Neural cell (in vitro differentiated cells): ENCODE results near the gene LCORL. TPM values are rescaled to one million over a fixed set of nuclear protein-coding genes. Genes with fewer than 3 reads are reported as not detected.

Source experiments
- H2AFZ ChIP-seq: fragments of 200-600, 300-800 bp; sonication (generic), shearing (Covaris generic); 2 replicates; pipeline ENCODE4 v1.6.0; 2014; ENCODE audit warnings: low read depth, mild to moderate bottlenecking, antibody characterized with exemption, low read length, moderate library complexity
- H3F3A ChIP-seq: fragments of 200-600 bp; shearing (Covaris generic); 2 replicates; pipeline ENCODE4 v1.6.1; 2016; ENCODE audit warnings: mild to moderate bottlenecking, moderate library complexity, mixed read lengths, antibody characterized with exemption, low read length; ENCODE audit not compliant: insufficient read depth, poor library complexity, severe bottlenecking
- H3K27ac ChIP-seq: fragments of 200-600, 300-800 bp; sonication (generic), shearing (Covaris generic); 2 replicates; pipeline ENCODE4 v1.5.1; 2014; ENCODE audit warnings: mild to moderate bottlenecking, low read length, moderate library complexity
- H3K27me3 ChIP-seq: fragments of 300-800, 200-600 bp; sonication (generic), shearing (Covaris generic); 2 replicates; pipeline ENCODE4 v1.6.0; 2014; ENCODE audit warnings: mild to moderate bottlenecking, low read depth, low read length, moderate library complexity; ENCODE audit not compliant: insufficient read depth
- H3K36me3 ChIP-seq: fragments of 300-800, 200-600 bp; sonication (generic), shearing (Covaris generic); 2 replicates; pipeline ENCODE4 v1.5.1; 2014; ENCODE audit warnings: mild to moderate bottlenecking, antibody characterized with exemption, low read length, moderate library complexity; ENCODE audit not compliant: insufficient read depth
- H3K4me2 ChIP-seq: fragments of 300-800, 200-600 bp; sonication (generic), shearing (Covaris generic); 2 replicates; pipeline ENCODE4 v1.6.0; 2014; ENCODE audit warnings: mild to moderate bottlenecking, low read length
- H3K4me3 ChIP-seq: fragments of 300-800, 200-600 bp; sonication (generic), shearing (Covaris generic); 2 replicates; pipeline ENCODE4 v1.5.1; 2014; ENCODE audit warnings: mild to moderate bottlenecking, low read length, moderate library complexity
- H3K79me2 ChIP-seq: fragments of 200-600 bp; shearing (Covaris generic); replicated peaks from 2 replicates; pipeline ENCODE4 v1.6.0; 2014; ENCODE audit warnings: mild to moderate bottlenecking, low read length, moderate library complexity; ENCODE audit not compliant: insufficient read depth
- H3K9ac ChIP-seq: fragments of 300-800, 200-600 bp; sonication (generic), shearing (Covaris generic); 2 replicates; pipeline ENCODE4 v1.6.1; 2016; ENCODE audit warnings: mild to moderate bottlenecking, low read length, mixed read lengths
- H3K9me2 ChIP-seq: fragments of 200-600 bp; shearing (Covaris generic); 2 replicates; pipeline ENCODE4 v1.6.1; 2016; ENCODE audit warnings: mild to moderate bottlenecking, low read length, mixed read lengths; ENCODE audit not compliant: insufficient read depth
- H3K9me3 ChIP-seq: fragments of 200-600, 300-800 bp; sonication (generic), shearing (Covaris generic); 2 replicates; pipeline ENCODE4 v1.6.1; 2016; ENCODE audit warnings: mild to moderate bottlenecking, mixed run types, low read length, moderate library complexity, mixed read lengths
- H4K20me1 ChIP-seq: fragments of 200-600 bp; shearing (Covaris generic); 2 replicates; pipeline ENCODE4 v1.6.1; 2016; ENCODE audit warnings: mild to moderate bottlenecking, mixed run types; ENCODE audit not compliant: insufficient read depth
- EP300 ChIP-seq: fragments of 450-650 bp; conservative IDR thresholded peaks from 2 replicates; pipeline ENCODE4 v1.6.1; 2014; ENCODE audit warnings: antibody characterized with exemption, mild to moderate bottlenecking, moderate library complexity; ENCODE audit not compliant: poor library complexity, severe bottlenecking
- EZH2 ChIP-seq: fragments of 200-600, 300-800 bp; shearing (Covaris generic), sonication (generic); IDR thresholded peaks from 2 replicates; pipeline ENCODE4 v1.6.1; 2014; ENCODE audit warnings: antibody characterized with exemption, low read length, borderline replicate concordance, mild to moderate bottlenecking; ENCODE audit not compliant: insufficient read depth, poor library complexity, severe bottlenecking
- MXI1 ChIP-seq: fragments of 450-650 bp; conservative IDR thresholded peaks from 2 replicates; pipeline ENCODE4 v1.6.1; 2014; ENCODE audit warnings: antibody characterized with exemption, mild to moderate bottlenecking; ENCODE audit not compliant: poor library complexity, severe bottlenecking
- POLR2AphosphoS5 ChIP-seq: IDR thresholded peaks from 2 replicates; pipeline ENCODE4 v1.6.1; 2012
- RAD21 ChIP-seq: fragments of 450-650 bp; conservative IDR thresholded peaks from 2 replicates; pipeline ENCODE4 v1.6.1; 2014; ENCODE audit warnings: antibody characterized with exemption, mild to moderate bottlenecking, moderate library complexity
- SMC3 ChIP-seq: fragments of 450-650 bp; conservative IDR thresholded peaks from 2 replicates; pipeline ENCODE4 v1.6.1; 2014; ENCODE audit warnings: antibody characterized with exemption, mild to moderate bottlenecking, moderate library complexity; ENCODE audit not compliant: poor library complexity
- TAF1 ChIP-seq: IDR thresholded peaks from 2 replicates; pipeline ENCODE4 v1.6.1; 2012; ENCODE audit warnings: low read depth
- polyA plus RNA-seq: library from polyadenylated mRNA; depleted of rRNA; stranded (reverse); fragments of >200 nt; gene quantifications from 2 replicates; pipeline ENCODE4 v1.2.3, GENCODE V29; 2014
- TF ChIP-seq, protein P1 (sequence below): fragments of 450-650 bp; IDR thresholded peaks from 2 replicates; pipeline ENCODE4 v1.5.1; 2014; ENCODE audit warnings: antibody characterized with exemption, mild to moderate bottlenecking, moderate library complexity; ENCODE audit not compliant: poor library complexity, severe bottlenecking
- TF ChIP-seq, protein P2 (sequence below): IDR thresholded peaks from 2 replicates; pipeline ENCODE4 v1.6.1; 2012; ENCODE audit warnings: borderline replicate concordance

Gene LCORL
- polyA plus RNA-seq, 1 donor from 2014 or later: 49.0 TPM

DNA sequence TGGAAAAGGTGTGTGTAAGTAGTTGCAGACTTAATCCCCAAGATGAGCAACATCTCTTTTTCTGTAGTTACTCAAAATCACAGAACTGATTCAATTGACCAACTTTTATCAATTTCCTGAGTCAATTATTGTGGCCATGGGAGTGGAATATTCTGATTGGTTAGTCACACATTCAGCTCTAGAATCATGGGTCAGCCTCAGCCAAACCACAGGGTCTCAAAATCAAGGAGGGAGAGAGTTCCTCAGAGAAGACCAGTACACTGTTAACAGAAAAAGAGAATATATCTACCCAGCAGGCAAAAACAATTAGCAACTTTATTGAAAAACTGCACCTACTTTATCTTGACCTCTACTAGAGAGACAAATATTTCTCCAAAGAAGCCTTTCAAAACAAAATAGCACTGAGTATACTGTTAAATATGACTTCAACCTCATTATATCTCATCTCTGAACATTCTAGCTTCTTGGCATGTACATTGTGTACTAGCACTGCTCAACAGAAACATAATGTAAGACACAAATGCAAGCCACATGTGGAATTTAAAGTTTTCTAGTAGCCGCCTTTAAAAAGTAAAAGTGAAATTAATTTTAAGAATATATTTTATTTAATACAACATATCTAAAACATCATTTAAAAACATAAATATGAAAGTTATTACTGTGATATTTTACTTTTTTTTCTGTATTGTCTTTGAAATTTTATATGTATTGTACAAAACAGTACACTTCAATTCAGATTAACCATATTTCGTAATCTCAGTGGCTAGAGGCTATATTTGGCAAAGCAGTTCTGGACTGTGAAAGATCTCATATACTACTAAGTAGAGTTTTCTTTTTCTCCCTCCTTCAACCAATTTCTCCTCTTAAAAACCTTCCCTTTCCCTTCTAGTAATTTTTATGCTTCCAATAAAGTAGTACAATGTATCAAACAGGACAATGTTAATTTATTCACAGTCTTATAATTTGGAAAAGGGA, 11.8 kb upstream of the LCORL start:
- Histone ChIP-seq H3K4me2 (no peak overlapping the region), H3K9ac (no peak overlapping the region)
- no peak for TF ChIP-seq EZH2
- TF ChIP-seq MXI1: no peak
- TF ChIP-seq, protein P1, sequence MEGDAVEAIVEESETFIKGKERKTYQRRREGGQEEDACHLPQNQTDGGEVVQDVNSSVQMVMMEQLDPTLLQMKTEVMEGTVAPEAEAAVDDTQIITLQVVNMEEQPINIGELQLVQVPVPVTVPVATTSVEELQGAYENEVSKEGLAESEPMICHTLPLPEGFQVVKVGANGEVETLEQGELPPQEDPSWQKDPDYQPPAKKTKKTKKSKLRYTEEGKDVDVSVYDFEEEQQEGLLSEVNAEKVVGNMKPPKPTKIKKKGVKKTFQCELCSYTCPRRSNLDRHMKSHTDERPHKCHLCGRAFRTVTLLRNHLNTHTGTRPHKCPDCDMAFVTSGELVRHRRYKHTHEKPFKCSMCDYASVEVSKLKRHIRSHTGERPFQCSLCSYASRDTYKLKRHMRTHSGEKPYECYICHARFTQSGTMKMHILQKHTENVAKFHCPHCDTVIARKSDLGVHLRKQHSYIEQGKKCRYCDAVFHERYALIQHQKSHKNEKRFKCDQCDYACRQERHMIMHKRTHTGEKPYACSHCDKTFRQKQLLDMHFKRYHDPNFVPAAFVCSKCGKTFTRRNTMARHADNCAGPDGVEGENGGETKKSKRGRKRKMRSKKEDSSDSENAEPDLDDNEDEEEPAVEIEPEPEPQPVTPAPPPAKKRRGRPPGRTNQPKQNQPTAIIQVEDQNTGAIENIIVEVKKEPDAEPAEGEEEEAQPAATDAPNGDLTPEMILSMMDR: no peak
- no peak for TF ChIP-seq EP300
- TF ChIP-seq POLR2AphosphoS5: no peak

DNA sequence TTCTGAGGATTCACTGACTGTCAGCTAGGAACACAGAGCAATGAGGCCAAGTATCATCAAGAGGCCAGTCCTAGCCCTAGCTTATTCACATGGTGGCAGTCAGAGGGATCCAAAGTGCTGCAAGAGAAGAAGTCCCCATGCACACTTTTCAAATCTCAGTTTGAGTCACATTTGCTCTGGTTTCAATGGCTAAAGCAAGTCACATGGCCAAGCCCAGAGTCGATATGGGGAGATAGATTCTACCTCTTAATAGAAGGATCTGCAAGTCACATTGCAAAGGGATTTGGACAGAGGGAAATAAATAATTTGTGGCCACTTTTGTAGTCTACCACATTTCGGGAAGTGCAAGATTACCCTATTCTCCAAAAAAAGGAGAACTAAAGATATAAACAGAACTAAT, 3.7 kb upstream of the LCORL start:
- no peak for TF ChIP-seq EP300
- TF ChIP-seq RAD21: no peak
- TF ChIP-seq SMC3: no peak
- TF ChIP-seq POLR2AphosphoS5: no peak
- no peak for TF ChIP-seq EZH2
- TF ChIP-seq TAF1: no peak
- TF ChIP-seq, protein P2, sequence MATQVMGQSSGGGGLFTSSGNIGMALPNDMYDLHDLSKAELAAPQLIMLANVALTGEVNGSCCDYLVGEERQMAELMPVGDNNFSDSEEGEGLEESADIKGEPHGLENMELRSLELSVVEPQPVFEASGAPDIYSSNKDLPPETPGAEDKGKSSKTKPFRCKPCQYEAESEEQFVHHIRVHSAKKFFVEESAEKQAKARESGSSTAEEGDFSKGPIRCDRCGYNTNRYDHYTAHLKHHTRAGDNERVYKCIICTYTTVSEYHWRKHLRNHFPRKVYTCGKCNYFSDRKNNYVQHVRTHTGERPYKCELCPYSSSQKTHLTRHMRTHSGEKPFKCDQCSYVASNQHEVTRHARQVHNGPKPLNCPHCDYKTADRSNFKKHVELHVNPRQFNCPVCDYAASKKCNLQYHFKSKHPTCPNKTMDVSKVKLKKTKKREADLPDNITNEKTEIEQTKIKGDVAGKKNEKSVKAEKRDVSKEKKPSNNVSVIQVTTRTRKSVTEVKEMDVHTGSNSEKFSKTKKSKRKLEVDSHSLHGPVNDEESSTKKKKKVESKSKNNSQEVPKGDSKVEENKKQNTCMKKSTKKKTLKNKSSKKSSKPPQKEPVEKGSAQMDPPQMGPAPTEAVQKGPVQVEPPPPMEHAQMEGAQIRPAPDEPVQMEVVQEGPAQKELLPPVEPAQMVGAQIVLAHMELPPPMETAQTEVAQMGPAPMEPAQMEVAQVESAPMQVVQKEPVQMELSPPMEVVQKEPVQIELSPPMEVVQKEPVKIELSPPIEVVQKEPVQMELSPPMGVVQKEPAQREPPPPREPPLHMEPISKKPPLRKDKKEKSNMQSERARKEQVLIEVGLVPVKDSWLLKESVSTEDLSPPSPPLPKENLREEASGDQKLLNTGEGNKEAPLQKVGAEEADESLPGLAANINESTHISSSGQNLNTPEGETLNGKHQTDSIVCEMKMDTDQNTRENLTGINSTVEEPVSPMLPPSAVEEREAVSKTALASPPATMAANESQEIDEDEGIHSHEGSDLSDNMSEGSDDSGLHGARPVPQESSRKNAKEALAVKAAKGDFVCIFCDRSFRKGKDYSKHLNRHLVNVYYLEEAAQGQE: no peak
- TF ChIP-seq, protein P1: no peak
- no peaks in the 10 kb centered on the region for H3F3A ChIP-seq
- no peak overlapping the region for H3K4me3 ChIP-seq
- H3K9ac ChIP-seq: no peak overlapping the region
- no peaks in the 10 kb centered on the region for H3K36me3 ChIP-seq
- H3K4me2 ChIP-seq: no peak overlapping the region
- no peak overlapping the region for H2AFZ ChIP-seq
- H3K9me3 ChIP-seq: no peaks in the 10 kb centered on the region
- no peaks in the 10 kb centered on the region for H3K27me3 ChIP-seq
- H3K79me2 ChIP-seq: peaks cover 4% of the 10 kb centered on the region
- H3K27ac ChIP-seq: no peak overlapping the region
- H4K20me1 ChIP-seq: no peaks in the 10 kb centered on the region
- no peaks in the 10 kb centered on the region for H3K9me2 ChIP-seq

More for the DNA sequence above, 11.8 kb upstream of the LCORL start:
- Histone ChIP-seq H3K9me2 (no peaks in the 10 kb centered on the region), H3K4me3 (no peak overlapping the region), H3K36me3 (no peaks in the 10 kb centered on the region), H3K27me3 (no peaks in the 10 kb centered on the region), H3K79me2 (no peaks in the 10 kb centered on the region), H4K20me1 (no peaks in the 10 kb centered on the region), H3K27ac (no peak overlapping the region), H3F3A (no peaks in the 10 kb centered on the region), H2AFZ (no peak overlapping the region), H3K9me3 (no peaks in the 10 kb centered on the region)
